ENCODE results near the gene SMIM20.

SMIM20 gene

DNA sequence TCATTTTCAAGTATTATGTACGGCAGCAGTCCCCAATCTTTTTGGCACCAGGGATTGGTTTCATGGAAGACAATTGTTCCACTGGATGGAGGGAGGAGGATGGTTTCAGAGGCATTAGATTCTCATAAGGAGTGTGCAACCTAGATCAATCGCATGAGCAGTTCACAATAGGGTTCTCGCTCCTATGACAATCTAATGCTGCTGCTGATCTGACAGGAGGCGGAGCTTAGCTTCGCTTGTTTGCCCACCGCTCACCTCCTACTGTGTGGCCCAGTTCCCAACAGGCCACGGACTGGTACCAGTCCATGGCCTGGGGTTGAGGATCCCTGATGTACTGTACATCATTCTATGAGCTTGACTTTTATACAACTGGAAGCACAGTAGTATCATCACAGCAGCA lies 48.4 kb downstream of the SMIM20 start:
- no peak for DNase-seq

DNA sequence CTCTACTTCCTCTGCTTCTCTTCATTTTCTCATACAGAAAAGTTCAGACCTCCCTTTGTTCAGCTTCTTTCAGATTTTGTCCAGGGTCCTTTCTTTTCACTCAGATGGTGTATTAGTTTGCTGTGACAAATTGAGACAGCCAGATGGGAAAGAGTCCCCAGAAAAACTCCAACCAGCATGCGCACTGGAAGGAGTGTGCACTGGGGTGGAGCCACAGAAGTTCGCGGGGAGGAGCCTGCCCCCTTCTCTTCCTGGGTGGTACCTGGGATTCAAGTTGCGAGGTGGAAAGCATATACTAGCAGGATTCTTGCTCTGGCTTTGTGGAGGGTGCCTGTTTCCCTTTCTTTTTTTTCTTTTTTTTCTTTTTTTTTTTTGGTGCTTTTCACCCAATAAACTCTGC lies 51.6 kb downstream of the SMIM20 start:
- no peak for DNase-seq

DNA sequence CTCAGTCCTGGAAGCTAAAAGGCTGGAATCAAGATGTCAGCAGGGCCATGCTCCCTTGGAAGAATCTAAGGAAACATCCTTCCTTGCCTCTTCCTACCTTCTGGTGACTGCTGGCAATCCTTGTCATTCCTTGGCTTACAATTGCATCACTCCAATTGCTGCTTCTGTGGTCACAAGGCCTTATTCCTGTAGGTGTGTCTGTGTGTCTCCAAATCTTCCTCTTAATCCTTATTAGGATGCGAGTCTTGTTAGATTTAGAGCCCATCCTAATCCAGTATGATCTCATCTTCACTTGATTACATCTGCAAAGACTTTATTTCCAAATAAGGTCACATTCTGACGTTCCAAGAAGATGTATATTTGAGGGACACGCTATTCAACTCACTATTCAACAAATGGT lies 52.2 kb downstream of the SMIM20 start:
- DNase-seq: no peak

DNA sequence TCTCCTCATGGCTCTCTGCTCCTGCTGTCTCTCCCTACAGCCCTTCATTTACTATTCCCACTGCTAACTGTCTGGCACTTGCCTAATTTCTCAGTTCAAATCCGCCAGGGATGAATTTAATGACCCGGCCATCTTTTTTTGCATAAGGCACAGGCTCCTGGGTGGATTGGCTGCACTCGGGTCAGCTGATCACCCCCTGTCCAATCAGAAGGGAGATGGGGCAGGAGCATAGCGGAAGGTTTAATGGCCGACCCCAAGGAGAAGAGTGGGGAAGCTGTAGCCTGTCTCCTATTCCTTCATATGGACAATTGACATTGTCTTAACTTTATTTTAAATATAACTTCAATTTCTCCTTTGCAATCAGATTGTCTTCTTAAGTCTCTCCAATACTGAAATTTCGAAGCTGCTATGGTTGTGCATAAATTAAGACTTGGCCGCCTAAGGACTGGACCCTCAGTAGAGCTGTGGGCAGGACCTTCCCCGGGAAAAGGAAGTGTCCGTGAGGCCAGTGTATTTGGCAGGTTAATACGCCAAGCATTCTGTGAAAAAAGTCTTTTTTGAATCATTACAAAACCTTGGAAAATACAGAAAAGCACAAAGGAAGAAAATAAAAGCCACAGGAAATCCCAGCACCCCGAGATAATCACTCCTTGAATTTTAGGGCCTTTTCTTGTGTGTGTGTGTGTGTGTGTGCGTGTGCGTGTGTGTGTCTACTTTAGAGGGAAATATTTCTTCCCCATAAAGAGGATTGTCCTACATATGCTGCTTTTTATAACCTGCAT lies 55.5 kb downstream of the SMIM20 start:
- no peak for DNase-seq

GRCh38 chr4:25970226-25970675 lies 56.2 kb downstream of the SMIM20 start:
- no peak for DNase-seq

DNA sequence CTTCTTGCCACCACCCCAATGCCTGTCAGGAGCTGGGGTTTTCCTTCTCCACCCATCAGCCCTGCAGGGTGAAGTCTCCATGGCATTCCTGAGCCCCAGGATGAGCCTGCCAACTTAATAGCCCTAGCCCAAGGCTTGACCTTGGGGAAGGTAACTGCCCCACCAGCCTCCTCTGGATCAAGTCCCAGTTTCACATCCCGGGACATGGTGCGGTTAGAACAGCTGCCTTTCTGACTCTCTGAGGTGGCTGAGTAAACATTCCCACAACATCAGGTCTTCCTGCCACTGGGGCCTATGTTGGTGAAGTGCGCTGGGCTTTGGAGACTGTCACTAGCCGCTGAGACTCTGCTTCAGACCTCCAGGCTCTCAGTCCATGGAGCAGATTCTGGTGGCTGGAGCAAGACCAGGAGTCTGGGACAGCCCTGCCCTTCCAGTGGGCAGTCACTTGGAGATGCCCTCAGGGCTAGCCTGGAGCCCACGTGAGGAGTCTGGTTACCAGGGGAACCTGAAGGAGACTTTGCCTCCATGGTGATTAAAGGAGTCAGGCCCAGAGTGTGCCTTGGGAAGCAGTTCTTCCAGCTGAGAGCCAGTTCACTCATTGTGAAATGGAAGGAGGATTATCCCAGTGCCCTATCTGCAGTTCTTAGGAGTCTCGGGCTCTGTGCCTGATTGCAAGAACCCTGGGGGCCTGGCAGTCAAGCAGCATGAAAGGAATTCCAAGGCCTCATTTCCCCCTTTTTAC lies 56.8 kb downstream of the SMIM20 start:
- DNase-seq: no peak

GRCh38 chr4:25972366-25972765 lies 58.3 kb downstream of the SMIM20 start:
- no peak for DNase-seq

GRCh38 chr4:25972984-25973745 lies 59.1 kb downstream of the SMIM20 start:
- no peak for DNase-seq

DNA sequence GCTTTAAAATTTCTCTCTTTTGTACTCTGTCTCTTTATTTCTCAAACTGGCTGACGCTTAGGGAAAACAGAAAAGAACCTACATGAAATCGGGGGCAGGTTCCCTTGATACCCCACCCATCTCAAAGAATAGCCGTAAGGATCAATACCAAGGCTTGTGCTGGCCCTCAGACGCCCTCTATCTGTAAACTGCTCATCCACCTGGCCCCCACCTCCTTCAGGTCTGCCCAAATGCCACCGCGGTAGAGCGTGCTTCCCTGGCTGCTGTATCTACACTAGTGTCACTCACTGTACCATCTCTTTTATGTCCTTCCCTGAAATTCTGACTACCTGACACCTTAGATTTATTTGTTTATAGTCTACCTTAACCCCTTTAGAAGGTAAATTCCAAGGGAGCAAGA lies 62.8 kb downstream of the SMIM20 start:
- DNase-seq: no peak

- no peak for DNase-seq
Observed at GRCh38 chr4:25977397-25978170, 63.6 kb downstream of the SMIM20 start.

- DNase-seq: no peak
Observed at GRCh38 chr4:25978327-25978726, 64.3 kb downstream of the SMIM20 start.

All from NCI-H2081 (cell line).